ENCODE measurements around the gene TMEM252.

TMEM252 gene

GRCh38 chr9:68541568-68541967 lies 885 bp upstream of the TMEM252 start:
- DNase-seq = no peak

GRCh38 chr9:68538200-68538599 lies 2.5 kb downstream of the TMEM252 start:
- no peak for DNase-seq

GRCh38 chr9:68537616-68537880 lies 3.1 kb downstream of the TMEM252 start:
- DNase-seq = no peak

GRCh38 chr9:68536876-68537615 lies 3.6 kb downstream of the TMEM252 start:
- DNase-seq = no peak

- no peak for DNase-seq
Observed at GRCh38 chr9:68533678-68534077, 7.0 kb downstream of the TMEM252 start.

- DNase-seq = no peak
Observed at GRCh38 chr9:68532131-68532530, 8.6 kb downstream of the TMEM252 start.

GRCh38 chr9:68530618-68531017 lies 10.1 kb downstream of the TMEM252 start:
- DNase-seq = no peak

- no peak for DNase-seq
Observed at GRCh38 chr9:68523367-68523936, 17.2 kb downstream of the TMEM252 start.

- no peak for DNase-seq
Observed at GRCh38 chr9:68522954-68523353, 17.7 kb downstream of the TMEM252 start.

GRCh38 chr9:68522131-68522530 lies 18.6 kb downstream of the TMEM252 start:
- no peak for DNase-seq

- DNase-seq = no peak
Observed at GRCh38 chr9:68515326-68516017, 25.2 kb downstream of the TMEM252 start.

GRCh38 chr9:68513981-68514380 lies 26.7 kb downstream of the TMEM252 start:
- no peak for DNase-seq

GRCh38 chr9:68513385-68513784 lies 27.3 kb downstream of the TMEM252 start:
- DNase-seq = no peak

- DNase-seq = no peak
Observed at GRCh38 chr9:68509689-68510088, 31.0 kb downstream of the TMEM252 start.

- DNase-seq = no peak
Observed at GRCh38 chr9:68508547-68508946, 32.1 kb downstream of the TMEM252 start.

- DNase-seq = no peak
Observed at GRCh38 chr9:68507806-68508145, 32.9 kb downstream of the TMEM252 start.

- no peak for DNase-seq
Observed at GRCh38 chr9:68507130-68507805, 33.4 kb downstream of the TMEM252 start.

- DNase-seq = no peak
Observed at GRCh38 chr9:68506551-68506950, 34.1 kb downstream of the TMEM252 start.

GRCh38 chr9:68505681-68506409 lies 34.8 kb downstream of the TMEM252 start:
- DNase-seq = no peak

GRCh38 chr9:68502279-68502678 lies 38.4 kb downstream of the TMEM252 start:
- DNase-seq = no peak

- no peak for DNase-seq
Observed at GRCh38 chr9:68500457-68501381, 40.0 kb downstream of the TMEM252 start.

- no peak for DNase-seq
Observed at GRCh38 chr9:68498816-68499215, 41.9 kb downstream of the TMEM252 start.
